ENCODE measurements around the gene XRCC3. TPM values are rescaled to one million over a fixed set of nuclear protein-coding genes. Genes with fewer than 3 reads are reported as not detected.

Gene XRCC3
- total and polyA plus RNA-seq, 2 of the 8 experiments (the other 6 are each of a cell fraction or from before 2014, with no cell fraction given) = 36.9 to 41.8 TPM

GRCh38 chr14:103733651-103734050, 18.4 kb upstream of the XRCC3 start:
- Histone ChIP-seq H2AFZ (ENCODE audit: low read length) (no peak overlapping the region), H4K5ac (ENCODE audit: insufficient read length, low read depth, low read length) (no peak overlapping the region), H3K27ac (ENCODE audit: low read depth, low read length) (no peak overlapping the region), H3K79me1 (ENCODE audit: low read depth, low read length) (no peaks in the 10 kb centered on the region; the same call in 1 of the 2 replicates), H2BK15ac (ENCODE audit: low read length) (no peak overlapping the region), H3K4me2 (ENCODE audit: insufficient read depth in 1 of 2, low read depth in 2 of 2, low read length in 2 of 2) (no peak overlapping the region), H3K4me3 (ENCODE audit: extremely low read depth in 1 of 4, insufficient read depth in 2 of 4, low read depth in 3 of 4, low read length in 4 of 4) (no peak overlapping the region), H2BK5ac (ENCODE audit: low read depth, low read length) (no peak overlapping the region), H3K56ac (replicated peaks; ENCODE audit: insufficient read length, low read depth, low read length) (no peak overlapping the region), H2AK5ac (ENCODE audit: low read depth, low read length) (no peak overlapping the region), H3K4me1 (replicated peaks in 1 of 4; ENCODE audit: control insufficient read depth in 3 of 4, insufficient read depth in 4 of 4, low read length in 3 of 4) (no peaks in the 10 kb centered on the region; a peak in 1 of 7 replicates), H3K9ac (replicated peaks in 1 of 4; ENCODE audit: extremely low read depth in 1 of 4, low read depth in 3 of 4, low read length in 3 of 4) (no peak overlapping the region), H4K91ac (replicated peaks; ENCODE audit: insufficient read length, low read length) (no peak overlapping the region), H2BK12ac (ENCODE audit: low read depth, low read length) (no peak overlapping the region), H3K14ac (ENCODE audit: insufficient read length) (no peak overlapping the region), H4K8ac (ENCODE audit: extremely low read depth, insufficient read depth, low read length) (no peak overlapping the region), H3K4ac (replicated peaks; ENCODE audit: insufficient read length, low read depth, low read length) (no peak overlapping the region), H3K36me3 (ENCODE audit: control insufficient read depth in 2 of 4, insufficient read depth in 4 of 4, low read length in 3 of 4) (peaks cover 2 to 19% (median 11%) of the 10 kb centered on the region in 4 experiments; a peak in 5 of 8 replicates), H2BK20ac (ENCODE audit: low read length) (no peak overlapping the region), H3K27me3 (replicated peaks in 1 of 4; ENCODE audit: control insufficient read depth in 3 of 4, extremely low read depth in 1 of 4, insufficient read depth in 3 of 4, low read length in 3 of 4) (no peaks in the 10 kb centered on the region), H4K20me1 (replicated peaks in 1 of 2; ENCODE audit: control insufficient read depth in 1 of 2, insufficient read depth in 2 of 2, low read length in 2 of 2) (peaks cover 5 to 12% of the 10 kb centered on the region in 2 experiments), H3K23ac (ENCODE audit: insufficient read length) (no peak overlapping the region), H2BK120ac (replicated peaks; ENCODE audit: low read depth, low read length) (no peak overlapping the region), H3K9me3 (ENCODE audit: insufficient read depth in 2 of 2, low read depth in 1 of 2, low read length in 1 of 2) (no peaks in the 10 kb centered on the region), H3K23me2 (ENCODE audit: low read depth, low read length) (no peaks in the 10 kb centered on the region), H3K79me2 (ENCODE audit: control insufficient read depth in 1 of 2, insufficient read depth in 2 of 2, low read length in 2 of 2) (no peaks in the 10 kb centered on the region), H3K18ac (ENCODE audit: extremely low read depth, low read length) (no peak overlapping the region)
- CTCF ChIA-PET (ENCODE audit: partially characterized antibody) = interaction anchor here (0.6 kb wide), 2 partner anchors 165 to 167 kb away, joined by 3 to 4 read pairs; no protein-coding TSS in a partner anchor
- DNase-seq (ENCODE audit: low read depth in 1 of 2, low spot score in 2 of 2) = no peak
- POLR2A ChIA-PET (ENCODE audit: partially characterized antibody) = interaction anchor here (0.8 to 1.4 kb wide), 3 partner anchors 11 to 19 kb away, joined by 3 to 6 read pairs (median 3); partner anchors contain the start of gene XRCC3
- no peak for FAIRE-seq
- WGBS, 2 experiments (ENCODE audit: extremely low coverage in 1 of 2, insufficient coverage in 1 of 2, insufficient read length in 1 of 2, insufficient replicate concordance in 2 of 2, low coverage in 1 of 2, low lambda C conversion rate in 2 of 2, missing lambda C conversion rate in 1 of 2) = 98% methylated on average over 14 of the region's 14 CpGs; no CpG with 5 or more reads in 1 of the 2 experiments
- TF ChIP-seq EZH2 (IDR thresholded peaks at IDR 0.05; ENCODE audit: low read depth, low read length, severe bottlenecking) (no peak), KDM1A (IDR thresholded peaks at IDR 0.05; ENCODE audit: borderline replicate concordance, low read length) (no peak), MAX (IDR thresholded peaks at IDR 0.05) (no peak), USF2 (IDR thresholded peaks at IDR 0.05; ENCODE audit: low read length) (no peak), KDM4A (IDR thresholded peaks at IDR 0.05; ENCODE audit: low read depth, low read length, severe bottlenecking) (no peak), SP1 (IDR thresholded peaks at IDR 0.05; ENCODE audit: low read depth, low read length) (no peak), POU5F1 (IDR thresholded peaks at IDR 0.05; ENCODE audit: low read depth, low read length) (no peak), RAD21 (IDR thresholded peaks at IDR 0.05 in 1 of 2, conservative IDR thresholded peaks at IDR 0.05 in 1 of 2; ENCODE audit: low read depth in 2 of 2, low read length in 2 of 2) (no peak), HDAC2 (IDR thresholded peaks at IDR 0.05; ENCODE audit: borderline replicate concordance in 1 of 2, low read depth in 2 of 2, low read length in 2 of 2) (no peak), SIX5 (IDR thresholded peaks at IDR 0.05; ENCODE audit: low read depth, low read length) (no peak), HDAC6 (IDR thresholded peaks at IDR 0.05; ENCODE audit: low read depth, low read length) (no peak), TEAD4 (IDR thresholded peaks at IDR 0.05; ENCODE audit: low read depth, low read length) (no peak)

Data from H1 (cell line).